Esophagus mucosa (tissue), 1 donor: ENCODE measurements around the gene KANK4. TPM values are rescaled to one million over a fixed set of nuclear protein-coding genes. Genes with fewer than 3 reads are reported as not detected.
A peak's percentile ranks its signal among the peaks of the same experiment; 100 is the strongest.

Experiments
- ATAC-seq: fragments of 200-7000 bp; cut with Tn5 transposase; one replicate; pipeline ENCODE4 v1.9.1; 2020
- total RNA-seq: library from RNA; stranded (reverse); gene quantifications from one replicate; pipeline ENCODE4 v1.2.4, GENCODE V29; 2023
- donor health status: DM: yes; HTN: yes; CAD: no.

The KANK4 gene
- total RNA-seq, 1 donor from 2014 or later = not detected

DNA sequence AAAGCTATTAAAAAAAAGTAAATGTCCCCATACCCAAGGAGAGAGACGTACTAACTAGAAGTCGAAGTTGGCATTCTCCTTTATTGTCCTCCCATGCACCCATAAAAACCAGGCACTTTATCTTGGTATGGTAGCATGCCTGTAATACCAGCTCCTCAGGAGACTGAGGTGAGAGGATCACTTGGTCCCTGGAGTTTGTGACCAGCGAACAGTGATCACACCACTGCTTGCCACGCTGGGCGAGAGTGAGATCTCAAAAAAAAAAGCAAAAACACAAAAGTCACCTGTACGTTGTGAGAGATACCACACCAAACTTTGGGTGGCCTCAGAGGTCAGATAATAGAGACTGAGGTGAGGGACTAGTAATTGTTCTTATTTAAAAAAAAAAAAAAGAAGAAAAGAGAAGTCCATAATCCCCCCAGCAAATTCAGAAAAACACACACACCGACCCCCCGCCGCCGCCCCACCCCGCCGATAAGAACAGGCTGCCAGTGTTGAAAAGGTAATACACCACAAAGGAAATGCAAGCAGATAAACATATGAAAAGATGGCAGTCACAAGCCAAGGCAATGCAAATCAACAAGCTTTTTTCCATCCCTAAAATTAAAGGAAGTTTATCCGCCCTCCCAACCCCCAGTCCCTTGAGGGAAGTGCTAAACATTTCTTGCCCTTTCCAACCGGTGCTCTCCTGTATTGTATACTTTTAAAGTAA, 121.0 kb downstream of the KANK4 start:
- ATAC-seq = no peak

DNA sequence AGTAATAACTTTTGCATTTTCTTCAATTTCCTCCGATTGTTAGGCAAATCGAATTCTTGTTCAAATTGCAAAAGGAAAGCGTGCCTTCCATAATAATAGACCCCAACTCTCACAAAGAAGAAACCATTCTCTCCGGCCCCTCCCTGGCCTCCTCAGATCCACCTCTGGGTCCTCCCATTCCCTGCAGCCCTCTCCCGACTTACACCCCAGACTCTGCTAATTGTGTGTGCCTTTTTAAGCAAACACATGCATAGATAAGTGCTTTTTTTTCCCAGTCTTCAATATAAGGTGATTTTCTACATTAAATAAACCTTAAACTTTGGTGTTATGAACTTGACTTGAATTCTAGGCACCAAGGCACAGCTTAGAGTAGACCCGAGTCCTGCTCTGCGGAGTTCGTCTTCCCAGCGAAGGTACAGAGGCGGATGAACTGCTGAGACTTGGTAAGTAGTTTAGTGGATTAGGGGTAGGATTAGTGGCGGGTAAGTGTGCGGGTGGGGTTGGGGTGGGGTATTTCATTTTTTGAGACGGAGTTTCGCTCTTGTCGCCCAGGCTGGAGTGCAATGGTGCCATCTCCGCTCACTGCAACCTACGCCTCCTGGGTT, 123.0 kb downstream of the KANK4 start:
- ATAC-seq = no peak

DNA sequence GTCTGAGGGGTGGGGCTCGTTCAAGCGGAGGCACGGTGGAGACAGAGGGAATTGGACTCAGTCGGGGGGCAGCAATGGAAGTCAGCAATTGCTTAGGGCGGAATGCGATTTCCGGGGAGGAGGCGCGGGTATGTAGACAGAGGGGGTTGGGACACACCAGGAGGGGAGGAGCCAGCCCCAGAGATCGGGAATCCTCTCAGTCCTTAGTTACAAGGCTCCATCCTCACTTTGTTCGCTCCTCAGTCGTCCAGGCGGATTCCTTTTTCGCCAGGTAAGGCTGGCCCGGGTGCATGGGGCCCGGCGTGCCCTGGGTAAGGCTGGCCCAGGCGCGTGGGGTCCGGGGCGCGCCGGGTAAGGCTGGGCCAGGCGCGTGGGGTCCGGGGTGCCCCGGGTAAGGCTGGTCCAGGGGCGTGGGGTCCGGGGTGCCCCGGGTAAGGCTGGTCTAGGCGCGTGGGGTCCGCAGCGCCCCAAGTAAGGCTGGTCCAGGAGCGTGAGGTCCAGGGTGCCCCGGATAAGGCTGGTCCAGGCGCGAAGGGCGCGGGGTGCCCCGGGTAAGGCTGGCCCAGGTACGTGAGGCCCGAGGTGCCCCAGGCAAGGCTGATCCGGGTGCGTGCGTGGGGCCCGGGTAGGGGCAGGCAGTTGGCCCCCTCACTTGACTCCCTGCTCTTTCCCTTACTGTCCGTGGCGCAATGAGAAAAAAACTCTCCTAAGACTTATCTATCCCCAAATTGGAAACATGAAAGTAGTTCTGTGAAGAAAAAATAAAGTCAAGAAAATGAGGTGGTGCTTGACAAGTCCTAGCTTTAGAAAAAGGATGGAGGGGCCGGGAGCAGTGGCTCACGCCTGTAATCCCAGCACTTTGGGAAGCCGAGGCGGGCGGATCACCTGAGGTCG, 124.3 kb downstream of the KANK4 start, which contains the start of gene L1TD1:
Gene L1TD1, plus strand, starts transcription at position 199 of the 894 bp plus-strand sequence. CDS start 11,780 bp downstream, outside the sequence.
- ATAC-seq = peak; percentile 17

DNA sequence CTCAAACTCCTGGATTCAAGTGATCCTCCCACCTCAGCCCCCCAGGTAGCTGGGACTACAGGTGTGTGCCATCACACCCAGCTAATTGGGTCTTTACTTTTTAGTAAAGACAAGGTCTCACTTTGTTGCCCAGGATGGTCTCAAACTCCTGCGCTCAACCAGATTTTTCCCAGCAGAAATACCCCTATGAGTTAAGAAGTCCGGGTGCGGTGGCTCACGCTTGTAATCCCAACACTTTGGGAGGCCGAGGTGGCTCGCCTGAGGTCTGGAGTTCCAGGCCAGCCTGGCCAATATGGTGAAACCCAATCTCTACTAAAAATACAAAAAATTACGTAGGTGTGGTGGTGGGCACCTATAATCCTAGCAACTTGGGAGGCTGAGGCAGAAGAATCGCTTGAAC, 131.1 kb downstream of the KANK4 start:
- ATAC-seq = no peak

DNA sequence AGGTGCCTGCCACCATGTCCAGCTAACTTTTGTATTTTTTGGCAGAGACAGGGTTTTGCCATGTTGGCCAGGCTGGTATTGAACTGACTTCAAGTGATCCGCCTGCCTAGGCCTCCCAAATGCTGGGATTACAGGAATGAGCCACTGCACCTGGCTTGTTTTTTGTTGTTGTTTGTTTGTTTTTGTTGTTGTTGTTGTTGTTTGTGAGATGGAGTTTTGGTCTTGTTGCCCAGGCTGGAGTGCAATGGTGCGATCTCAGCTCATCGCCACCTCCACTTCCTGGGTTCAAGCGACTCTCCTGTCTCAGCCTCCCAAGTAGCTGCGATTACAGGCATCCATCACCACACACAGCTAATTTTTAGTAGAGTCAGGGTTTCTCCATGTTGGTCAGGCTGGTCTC, 131.7 kb downstream of the KANK4 start:
- no peak for ATAC-seq

Other genes starting within 250 kb of the KANK4 start
- not detected for gene L1TD1, start 124.6 kb downstream of the KANK4 start, total RNA-seq
- gene USP1, start 117.6 kb upstream of the KANK4 start, total RNA-seq = 20.0 TPM